ENCODE results near the gene KCNJ2.

KCNJ2 gene

GRCh38 chr17:70205401-70205800, 36.1 kb downstream of the KCNJ2 start:
- DNase-seq (ENCODE audit: low read depth in 2 of 2): no peak

DNA sequence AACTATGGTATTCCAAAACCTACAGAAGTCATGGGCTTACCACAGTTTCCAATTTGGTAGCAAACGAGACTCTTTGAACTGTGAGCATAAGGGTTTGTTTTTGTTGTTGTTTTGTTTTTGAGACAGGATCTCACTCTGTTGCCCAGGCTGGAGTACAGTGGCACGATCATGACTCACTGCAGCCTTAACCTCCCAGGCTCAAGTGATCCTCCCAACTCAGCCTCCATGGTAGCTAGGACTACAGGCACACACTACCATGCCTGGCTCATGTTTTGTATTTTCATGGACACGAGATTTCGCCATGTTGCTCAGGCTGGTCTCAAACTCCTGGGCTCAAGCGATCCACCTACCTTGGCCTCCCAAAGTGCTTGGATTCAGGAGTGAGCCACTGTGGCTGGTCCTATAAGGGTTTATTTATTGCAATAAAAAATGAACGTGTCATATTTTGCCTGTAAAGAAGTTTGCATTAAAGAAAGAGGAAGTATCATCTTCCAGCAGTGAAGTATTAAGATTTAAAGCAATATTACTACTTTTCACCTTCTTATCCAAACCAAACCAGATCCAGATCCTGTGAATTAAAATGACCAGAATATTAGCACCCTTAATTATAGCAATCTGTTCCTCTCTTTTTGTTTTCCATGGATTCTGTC, 37.2 kb downstream of the KCNJ2 start:
- DNase-seq (ENCODE audit: low read depth in 2 of 2): no peak

DNA sequence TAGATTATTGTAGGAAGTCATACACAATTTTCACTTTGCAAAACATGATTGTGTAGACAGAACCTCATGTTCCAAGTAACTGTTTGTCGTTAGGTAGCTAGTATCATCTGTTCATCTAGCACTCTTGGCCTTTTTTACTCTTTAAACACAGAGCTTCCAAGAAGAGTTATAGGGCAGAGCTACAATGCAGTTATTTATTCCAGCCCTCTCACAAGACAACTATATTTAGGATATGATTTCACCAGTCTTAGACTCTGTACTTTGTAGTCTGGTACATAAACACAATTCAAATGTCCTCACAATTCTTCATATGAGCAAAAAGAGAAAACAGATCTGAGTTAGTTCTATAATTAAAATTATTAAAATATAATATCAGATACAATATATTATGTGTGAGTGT, 37.9 kb downstream of the KCNJ2 start:
- no peak for DNase-seq (ENCODE audit: low read depth in 2 of 2)

DNA sequence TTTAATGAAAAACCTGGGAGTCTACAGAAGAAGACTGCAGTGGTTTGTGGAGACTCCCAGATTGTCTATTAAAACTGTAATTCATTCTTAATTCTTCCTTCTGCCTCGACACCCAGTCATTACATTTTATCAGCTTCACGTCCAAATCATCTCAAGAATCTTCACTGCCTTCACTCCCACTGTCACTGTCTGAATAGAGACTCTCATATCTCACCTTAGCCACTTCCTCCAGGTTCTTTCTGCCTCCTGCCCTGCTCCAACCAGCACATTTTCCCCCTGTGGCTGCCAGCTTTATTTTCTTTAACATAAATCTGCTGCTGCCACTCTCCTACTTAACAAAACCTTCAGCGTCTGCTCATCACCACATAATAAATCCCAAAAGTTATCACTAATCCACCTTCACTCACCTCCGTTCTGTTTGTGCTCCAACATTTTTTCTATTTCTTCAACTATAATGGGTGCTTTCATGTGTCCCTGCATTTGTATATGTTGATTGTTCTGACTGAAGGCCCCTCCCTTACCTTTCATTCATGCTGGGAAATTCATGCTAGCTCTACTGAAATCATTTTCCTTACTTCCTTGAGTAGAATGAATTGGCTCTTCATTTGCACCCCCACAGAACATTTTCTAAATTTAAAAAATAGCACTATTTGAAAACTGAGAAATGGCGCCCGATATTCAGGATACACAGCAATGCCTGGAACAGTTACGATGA, 38.9 kb downstream of the KCNJ2 start:
- DNase-seq (ENCODE audit: low read depth in 2 of 2): no peak

- DNase-seq (ENCODE audit: low read depth in 2 of 2): no peak
Measured at GRCh38 chr17:70208825-70209555, 39.7 kb downstream of the KCNJ2 start.

DNA sequence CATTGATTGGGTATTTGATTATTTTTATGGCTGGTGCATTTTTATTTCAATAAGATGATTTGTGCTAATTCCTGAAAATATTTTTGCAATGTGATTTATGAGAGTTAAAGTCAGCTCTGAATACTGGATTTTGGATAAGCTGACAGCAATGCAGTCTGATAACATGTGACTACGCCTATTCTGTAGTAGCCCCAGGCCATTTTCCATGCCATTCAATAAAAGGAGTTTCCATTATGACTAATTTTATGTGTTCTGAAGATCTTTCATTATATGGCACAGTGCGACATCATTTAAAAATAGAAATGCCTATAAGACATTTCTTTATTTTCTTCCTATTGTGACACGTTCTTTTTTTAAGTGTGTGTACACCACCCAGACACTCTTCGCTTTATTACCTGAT, 46.3 kb downstream of the KCNJ2 start:
- DNase-seq (ENCODE audit: low read depth in 2 of 2): no peak

DNA sequence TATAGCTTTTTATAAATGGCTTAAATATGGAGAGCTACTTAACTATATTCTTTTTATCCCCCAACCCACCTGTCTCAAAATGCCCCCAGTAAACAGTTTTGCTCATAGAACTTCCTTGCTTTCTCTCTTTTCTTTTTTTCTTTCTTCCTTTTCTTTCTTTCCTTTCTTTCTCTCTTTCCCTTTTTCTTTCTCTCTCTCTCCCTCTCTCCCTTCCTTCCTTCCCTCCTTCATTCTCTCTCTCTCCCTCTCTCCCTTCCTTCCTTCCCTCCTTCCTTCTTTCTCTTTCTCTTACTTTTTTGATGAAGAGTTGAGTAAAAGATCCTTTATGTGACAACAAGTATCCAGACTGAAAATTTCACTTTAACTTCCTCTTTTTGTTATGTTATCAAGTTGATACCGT, 48.2 kb downstream of the KCNJ2 start:
- no peak for DNase-seq (ENCODE audit: low read depth in 2 of 2)

DNA sequence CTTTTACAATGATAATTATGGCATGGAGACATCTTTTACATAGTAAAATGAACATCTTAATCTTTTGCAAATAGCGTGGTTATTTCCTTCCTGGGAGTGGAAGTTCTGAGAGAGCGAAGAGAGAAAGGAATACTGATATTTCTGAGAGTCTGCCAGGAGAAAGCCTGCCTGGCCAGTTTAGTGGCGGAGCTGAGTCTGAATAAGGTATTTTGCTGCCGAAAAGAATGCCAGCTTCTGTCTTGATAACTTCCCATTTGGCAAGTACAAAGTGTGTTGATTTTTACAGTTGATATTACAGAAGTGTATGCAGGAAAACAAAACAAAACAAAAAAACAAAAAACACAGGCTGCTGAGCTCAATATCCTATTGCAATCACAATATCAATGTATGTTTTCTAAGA, 55.9 kb downstream of the KCNJ2 start:
- no peak for DNase-seq (ENCODE audit: low read depth in 2 of 2)
